HL-60 (cell line): Measurements from ENCODE around the gene MMP15.

Experiments used
- DNase-seq, 2 experiments: peaks; one replicate each; pipeline ENCODE4 v3.0.0-alpha.2; 2010 to 2020; ENCODE audit warnings: low read depth in 1 of 2, low spot score in 1 of 2
- H3K27ac ChIP-seq: fragments of 250-450 bp; sonication (Bioruptor Pico); replicated peaks from 2 replicates; pipeline ENCODE4 v1.5.1; 2020; ENCODE audit warnings: mild to moderate bottlenecking, moderate library complexity
- H3K27me3 ChIP-seq: fragments of 250-450 bp; sonication (Bioruptor Pico); 2 replicates; pipeline ENCODE4 v1.5.1; 2021; ENCODE audit warnings: mild to moderate bottlenecking, moderate library complexity; ENCODE audit not compliant: insufficient read depth, poor library complexity, severe bottlenecking
- H3K4me3 ChIP-seq: replicated peaks from 2 replicates; pipeline ENCODE4 v1.5.1; 2011; ENCODE audit warnings: mild to moderate bottlenecking, control low read depth, low read length; ENCODE audit not compliant: insufficient read depth
- GABPA ChIP-seq: IDR thresholded peaks from 2 replicates; pipeline ENCODE4 v1.6.1; 2012; ENCODE audit warnings: low read depth
- POLR2AphosphoS5 ChIP-seq: IDR thresholded peaks from 2 replicates; pipeline ENCODE4 v1.6.1; 2012; ENCODE audit warnings: low read depth
- SPI1 ChIP-seq: IDR thresholded peaks from 2 replicates; pipeline ENCODE4 v1.6.1; 2012; ENCODE audit warnings: low read depth, mild to moderate bottlenecking, borderline replicate concordance
- TF ChIP-seq, protein P1 (sequence below): IDR thresholded peaks from one replicate; pipeline ENCODE4 v1.5.1; 2011; ENCODE audit warnings: low read length, control low read depth, inconsistent platforms; ENCODE audit not compliant: insufficient read depth
- TF ChIP-seq, protein P2 (sequence below): IDR thresholded peaks from 2 replicates; pipeline ENCODE4 v1.6.1; 2012; ENCODE audit warnings: low read depth; ENCODE audit not compliant: insufficient replicate concordance

MMP15 gene

DNA sequence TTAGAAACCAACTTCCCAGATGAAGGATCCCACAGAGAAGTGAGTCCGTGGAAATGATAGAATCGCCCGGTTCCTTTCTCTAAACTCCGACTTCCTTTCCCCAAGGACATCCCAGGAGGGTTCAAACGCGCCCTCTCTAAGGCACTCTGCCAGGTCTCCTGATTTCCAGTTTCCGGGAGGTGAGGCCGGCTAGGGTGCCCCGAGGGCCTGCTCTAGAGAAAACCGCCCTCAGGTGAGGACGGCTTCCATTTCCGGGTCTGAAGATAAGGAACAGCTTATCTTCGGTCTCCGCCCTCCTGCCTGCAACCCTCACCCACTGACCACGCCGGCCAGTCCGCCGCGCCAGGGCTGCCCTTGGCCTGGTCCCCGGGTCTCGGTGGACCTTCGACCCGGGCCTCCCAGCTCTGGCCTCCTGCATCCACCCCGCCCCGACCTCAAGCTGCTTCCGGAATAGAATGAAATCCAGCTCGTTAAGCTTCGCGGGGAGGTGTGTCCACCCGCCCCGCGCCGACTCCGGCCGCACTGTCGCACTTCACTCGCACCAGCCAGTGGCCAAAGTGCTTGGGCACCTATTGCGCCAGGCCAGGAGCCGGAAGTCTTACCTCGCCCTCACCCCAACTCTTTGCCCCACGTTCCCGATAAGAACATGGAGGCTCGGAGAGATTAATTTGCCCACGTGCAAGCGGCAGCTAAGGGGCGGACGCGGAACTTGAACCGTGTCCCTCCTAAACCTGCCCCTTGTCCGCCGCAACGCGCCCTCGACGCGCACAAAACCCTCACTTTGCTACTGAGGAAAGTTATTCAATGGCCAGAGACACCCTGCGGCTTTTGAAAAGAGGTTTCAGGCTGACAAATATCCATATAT is 836 bp upstream of the MMP15 start:
- peak in 1 of 2 experiments; percentile 21 for DNase-seq
- H3K4me3 ChIP-seq: peak overlapping the region; percentile 47
- no peak for TF ChIP-seq GABPA
- TF ChIP-seq, protein P1, sequence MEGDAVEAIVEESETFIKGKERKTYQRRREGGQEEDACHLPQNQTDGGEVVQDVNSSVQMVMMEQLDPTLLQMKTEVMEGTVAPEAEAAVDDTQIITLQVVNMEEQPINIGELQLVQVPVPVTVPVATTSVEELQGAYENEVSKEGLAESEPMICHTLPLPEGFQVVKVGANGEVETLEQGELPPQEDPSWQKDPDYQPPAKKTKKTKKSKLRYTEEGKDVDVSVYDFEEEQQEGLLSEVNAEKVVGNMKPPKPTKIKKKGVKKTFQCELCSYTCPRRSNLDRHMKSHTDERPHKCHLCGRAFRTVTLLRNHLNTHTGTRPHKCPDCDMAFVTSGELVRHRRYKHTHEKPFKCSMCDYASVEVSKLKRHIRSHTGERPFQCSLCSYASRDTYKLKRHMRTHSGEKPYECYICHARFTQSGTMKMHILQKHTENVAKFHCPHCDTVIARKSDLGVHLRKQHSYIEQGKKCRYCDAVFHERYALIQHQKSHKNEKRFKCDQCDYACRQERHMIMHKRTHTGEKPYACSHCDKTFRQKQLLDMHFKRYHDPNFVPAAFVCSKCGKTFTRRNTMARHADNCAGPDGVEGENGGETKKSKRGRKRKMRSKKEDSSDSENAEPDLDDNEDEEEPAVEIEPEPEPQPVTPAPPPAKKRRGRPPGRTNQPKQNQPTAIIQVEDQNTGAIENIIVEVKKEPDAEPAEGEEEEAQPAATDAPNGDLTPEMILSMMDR: no peak
- TF ChIP-seq, protein P2, sequence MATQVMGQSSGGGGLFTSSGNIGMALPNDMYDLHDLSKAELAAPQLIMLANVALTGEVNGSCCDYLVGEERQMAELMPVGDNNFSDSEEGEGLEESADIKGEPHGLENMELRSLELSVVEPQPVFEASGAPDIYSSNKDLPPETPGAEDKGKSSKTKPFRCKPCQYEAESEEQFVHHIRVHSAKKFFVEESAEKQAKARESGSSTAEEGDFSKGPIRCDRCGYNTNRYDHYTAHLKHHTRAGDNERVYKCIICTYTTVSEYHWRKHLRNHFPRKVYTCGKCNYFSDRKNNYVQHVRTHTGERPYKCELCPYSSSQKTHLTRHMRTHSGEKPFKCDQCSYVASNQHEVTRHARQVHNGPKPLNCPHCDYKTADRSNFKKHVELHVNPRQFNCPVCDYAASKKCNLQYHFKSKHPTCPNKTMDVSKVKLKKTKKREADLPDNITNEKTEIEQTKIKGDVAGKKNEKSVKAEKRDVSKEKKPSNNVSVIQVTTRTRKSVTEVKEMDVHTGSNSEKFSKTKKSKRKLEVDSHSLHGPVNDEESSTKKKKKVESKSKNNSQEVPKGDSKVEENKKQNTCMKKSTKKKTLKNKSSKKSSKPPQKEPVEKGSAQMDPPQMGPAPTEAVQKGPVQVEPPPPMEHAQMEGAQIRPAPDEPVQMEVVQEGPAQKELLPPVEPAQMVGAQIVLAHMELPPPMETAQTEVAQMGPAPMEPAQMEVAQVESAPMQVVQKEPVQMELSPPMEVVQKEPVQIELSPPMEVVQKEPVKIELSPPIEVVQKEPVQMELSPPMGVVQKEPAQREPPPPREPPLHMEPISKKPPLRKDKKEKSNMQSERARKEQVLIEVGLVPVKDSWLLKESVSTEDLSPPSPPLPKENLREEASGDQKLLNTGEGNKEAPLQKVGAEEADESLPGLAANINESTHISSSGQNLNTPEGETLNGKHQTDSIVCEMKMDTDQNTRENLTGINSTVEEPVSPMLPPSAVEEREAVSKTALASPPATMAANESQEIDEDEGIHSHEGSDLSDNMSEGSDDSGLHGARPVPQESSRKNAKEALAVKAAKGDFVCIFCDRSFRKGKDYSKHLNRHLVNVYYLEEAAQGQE: no peak
- TF ChIP-seq SPI1: no peak
- TF ChIP-seq POLR2AphosphoS5: no peak
- H3K27ac ChIP-seq: no peak overlapping the region
- peaks cover 22% of the 10 kb centered on the region for H3K27me3 ChIP-seq

DNA sequence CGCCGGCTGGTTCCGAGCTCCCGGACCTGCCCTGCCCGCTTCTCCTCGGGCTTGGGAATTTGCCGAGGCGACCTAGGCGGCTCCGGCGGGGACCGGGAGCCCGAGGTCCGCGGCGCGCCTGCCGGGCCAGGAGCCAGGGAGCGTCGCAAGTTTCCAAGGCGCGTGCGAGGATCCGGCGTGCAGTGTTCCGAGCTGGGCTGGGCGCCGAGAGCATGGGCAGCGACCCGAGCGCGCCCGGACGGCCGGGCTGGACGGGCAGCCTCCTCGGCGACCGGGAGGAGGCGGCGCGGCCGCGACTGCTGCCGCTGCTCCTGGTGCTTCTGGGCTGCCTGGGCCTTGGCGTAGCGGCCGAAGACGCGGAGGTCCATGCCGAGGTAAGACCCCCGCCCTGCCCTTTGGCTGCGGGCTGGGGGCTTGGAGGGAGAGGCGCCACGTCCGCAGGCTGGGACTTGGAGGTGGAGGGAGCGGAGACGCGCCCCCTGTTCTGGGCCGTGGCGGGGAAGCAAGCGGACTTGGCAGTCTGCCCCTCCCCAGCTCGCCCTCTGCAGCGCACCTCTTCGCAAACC is 668 bp downstream of the MMP15 start:
- no peak overlapping the region for H3K27ac ChIP-seq
- H3K4me3 ChIP-seq: peak overlapping the region; percentile 47
- no peak for DNase-seq
- peaks cover 22% of the 10 kb centered on the region for H3K27me3 ChIP-seq
- no peak for TF ChIP-seq GABPA
- TF ChIP-seq, protein P2: no peak
- TF ChIP-seq POLR2AphosphoS5: no peak
- TF ChIP-seq, protein P1: no peak
- no peak for TF ChIP-seq SPI1

DNA sequence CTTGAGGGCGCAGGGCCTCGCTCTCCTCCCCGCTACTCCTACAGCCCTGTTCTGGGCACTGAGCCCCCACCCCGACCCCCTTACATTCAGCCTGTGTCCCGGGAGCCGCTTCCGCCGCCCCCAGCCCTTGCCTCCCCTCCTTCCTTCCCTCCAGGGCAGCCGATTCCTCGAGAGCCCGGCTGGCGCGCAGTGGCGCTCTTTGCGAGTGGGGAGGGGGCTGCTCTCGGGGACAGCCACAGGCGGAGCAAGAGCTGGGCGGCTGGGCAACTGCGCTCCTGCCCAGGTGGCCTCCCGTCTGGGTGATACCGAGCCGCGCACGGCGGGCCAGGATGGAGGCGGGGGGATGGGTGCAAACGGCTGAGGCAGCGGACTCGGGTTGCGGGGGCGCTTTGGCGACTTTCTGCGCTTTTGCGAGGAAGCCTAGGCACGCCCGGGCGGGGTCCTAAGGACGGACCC is 1.2 kb downstream of the MMP15 start:
- DNase-seq: no peak
- TF ChIP-seq SPI1: no peak
- TF ChIP-seq, protein P2: no peak
- TF ChIP-seq, protein P1: no peak
- TF ChIP-seq POLR2AphosphoS5: no peak
- no peak for TF ChIP-seq GABPA
- no peak overlapping the region for H3K4me3 ChIP-seq
- H3K27ac ChIP-seq: no peak overlapping the region
- peaks cover 22% of the 10 kb centered on the region for H3K27me3 ChIP-seq
